Measurements from ENCODE around the gene DDIT3. TPM values are rescaled to one million over a fixed set of nuclear protein-coding genes. Genes with fewer than 3 reads are reported as not detected.

DDIT3 gene
- total and polyA plus RNA-seq, 2 of the 13 experiments (the other 11 are each of a cell fraction or from before 2014, with no cell fraction given) = 27.5 to 48.7 TPM

GRCh38 chr12:57475271-57476161 is 44.8 kb downstream of the DDIT3 start (continued):
- TF ChIP-seq ZNF609 (CRISPR knock-in tag; IDR thresholded peaks at IDR 0.05; ENCODE audit: borderline replicate concordance) (no peak), KLF6 (CRISPR knock-in tag; IDR thresholded peaks at IDR 0.05) (no peak), ZNF672 (CRISPR knock-in tag; IDR thresholded peaks at IDR 0.05) (0 out of 2 replicates have a peak, but pooled peaks have one; percentile 33), GATA4 (IDR thresholded peaks at IDR 0.05; ENCODE audit: borderline replicate concordance, low read depth) (no peak), ZNF687 (CRISPR knock-in tag; IDR thresholded peaks at IDR 0.05) (peak; percentile 73), MXD1 (CRISPR knock-in tag; IDR thresholded peaks at IDR 0.05) (0 out of 2 replicates have a peak, but pooled peaks have one; percentile 23), ZBTB38 (CRISPR knock-in tag; IDR thresholded peaks at IDR 0.05) (no peak), ZNF788 (CRISPR knock-in tag; IDR thresholded peaks at IDR 0.05; ENCODE audit: borderline replicate concordance) (no peak), GATAD1 (CRISPR knock-in tag; IDR thresholded peaks at IDR 0.05) (no peak), ELF3 (CRISPR knock-in tag; IDR thresholded peaks at IDR 0.05) (no peak), BHLHE40 (IDR thresholded peaks at IDR 0.05; ENCODE audit: low read length) (peak; percentile 62; the same call in 1 of the 2 replicates), MBNL3 (CRISPR knock-in tag; conservative IDR thresholded peaks at IDR 0.05) (no peak), GMEB1 (CRISPR knock-in tag; IDR thresholded peaks at IDR 0.05; ENCODE audit: borderline replicate concordance) (no peak), HNRNPK (IDR thresholded peaks at IDR 0.05; ENCODE audit: low read depth, low read length, poor library complexity, severe bottlenecking) (peak; percentile 43), FIP1L1 (IDR thresholded peaks at IDR 0.05; ENCODE audit: borderline replicate concordance, insufficient read depth, low read depth, low read length) (no peak), ZNF335 (CRISPR knock-in tag; IDR thresholded peaks at IDR 0.05) (no peak), ARNT (IDR thresholded peaks at IDR 0.05) (no peak)

Data from HepG2 (cell line).